Heart right ventricle (tissue), 16 donors: Measurements from ENCODE around the gene PARD3. TPM values are rescaled to one million over a fixed set of nuclear protein-coding genes. Genes with fewer than 3 reads are reported as not detected.

ENCODE experiments used
- ATAC-seq, 8 donors: fragments of 200-7000 bp; cut with Tn5 transposase; one replicate each; pipeline ENCODE4 v1.9.1; 2020; ENCODE audit warnings: mild to moderate bottlenecking in 8 of 8, moderate library complexity in 8 of 8, moderate number of reproducible peaks in 1 of 8
- DNase-seq, 2 donors: peaks; one replicate each; pipeline ENCODE4 v3.0.0-alpha.2; 2020
- H3K27ac ChIP-seq, 10 donors: fragments of 200-600 bp; sonication (generic) in 2 of 10; one replicate each; pipeline versions ENCODE4 v1.5.0 to v1.8.0; 2020 to 2022; ENCODE audit warnings: mild to moderate bottlenecking in 3 of 10
- H3K27me3 ChIP-seq, 7 donors: fragments of 200-600 bp; one replicate each; pipeline ENCODE4 v1.8.0; 2021 to 2022; ENCODE audit warnings: mild to moderate bottlenecking in 2 of 7
- H3K36me3 ChIP-seq, 9 donors: fragments of 200-600 bp; sonication (generic) in 1 of 9; one replicate each; pipeline versions ENCODE4 v1.5.0 to v1.8.0; 2020 to 2022; ENCODE audit warnings: mild to moderate bottlenecking in 2 of 9
- H3K4me1 ChIP-seq, 9 donors: fragments of 200-600 bp; sonication (generic) in 1 of 9; one replicate each; pipeline versions ENCODE4 v1.5.0 to v1.8.0; 2020 to 2022; ENCODE audit warnings: mild to moderate bottlenecking in 4 of 9
- H3K4me3 ChIP-seq, 10 donors: fragments of 200-600 bp; sonication (generic) in 2 of 10; one replicate each; pipeline versions ENCODE4 v1.5.0 to v1.8.0; 2020 to 2022; ENCODE audit warnings: mild to moderate bottlenecking in 7 of 10, moderate library complexity in 2 of 10
- H3K9me3 ChIP-seq, 11 donors: fragments of 200-600 bp in 10 of 11; sonication (generic) in 2 of 11; one replicate each; pipeline versions ENCODE4 v1.5.0 to v1.8.0; 2013 to 2022; ENCODE audit warnings: mild to moderate bottlenecking in 2 of 11, control low read depth in 1 of 11, moderate library complexity in 1 of 11
- CTCF ChIP-seq, 9 donors: fragments of 200-600 bp; sonication (generic) in 2 of 9; IDR thresholded peaks; one replicate each; pipeline versions ENCODE4 v1.5.0 to v1.8.0; 2021 to 2022; ENCODE audit warnings: antibody characterized with exemption in 9 of 9, mild to moderate bottlenecking in 5 of 9, moderate library complexity in 1 of 9
- WGBS, 2 donors: extraction: QIAGEN DNeasy Blood & Tissue Kit; methylation state at CpG; one replicate each; pipeline ENCODE4 v1.1.7; 2013; ENCODE audit warnings: inconsistent platforms in 1 of 2; 5-methylcytosine and 5-hydroxymethylcytosine counted together
- intact Hi-C, 10 donors: fragments of 100-400 bp; cut with DNase I; formaldehyde crosslinking; loops; one replicate each; pipeline versions ENCODE4 v1.11.1 to v1.14.2; 2022
- polyA plus RNA-seq, 2 donors: library from polyadenylated mRNA; stranded (reverse); fragments of 200-250 nt; gene quantifications; one replicate each; pipeline ENCODE4 v1.2.3, GENCODE V29; 2013
- total RNA-seq, 10 donors: library from RNA; stranded (reverse); fragmentation: NEBNext Ultra II Directional in 3 of 10; extraction: Animal tissue kit (Norgen Biotek cat#: 25700) in 3 of 10; gene quantifications; one replicate each; pipeline versions ENCODE4 v1.2.1 to v1.2.4, GENCODE V29; 2021 to 2023
- donor health status: Arrhythmogenic right ventricular cardiomyopathy.
- donor health status: ischemic (EF 13 %, LVEDD 7.1; RV severe dilation, severe dysfunction).
- donor health status: healthy with polysubstance abuse.
- donor health status: DM: no; HTN: yes; CAD: no.
- donor health status: DM: no; HTN: no; CAD: no.
- donor health status: ischemic (EF 25% LVEDD 6.9; RV normal size, moderate dysfunction).
- donor health status: ischemic (EF 25% LVEDD 5.7; RV mildly dilated, moderate dysfunction).
- donor health status: healthy.
- donor health status: DM: yes; HTN: yes; CAD: no.
- donor health status: Ischemic cardiomyopathy.
- donor health status: ischemic (EF 35%, LVEDD 5.7; RV mildly dilated, moderate dysfunction).
- donor health status: nonischemic (EF 11% LVEDD 7.7; RV severe dilation, severe dysfunction).
- donor health status: DM: yes; HTN: yes; CAD: no.
- donor health status: PGD.
- donor health status: ischemic (EF 29% LVEDD 5.4; RV normal size, mild dysfunction).
- donor health status: nonischemic (EF 23%, LVEDD 6.1; RV moderate dilation, normal function).

Gene PARD3
- total and polyA plus RNA-seq, 12 donors: 19.7 to 41.8 (median 34.2) TPM

GRCh38 chr10:34644224-34644623 lies 170.9 kb downstream of the PARD3 start:
- no peaks in the 10 kb centered on the region for H3K27me3 ChIP-seq
- no peaks in the 10 kb centered on the region for H3K36me3 ChIP-seq
- H3K4me3 ChIP-seq: no peak overlapping the region
- DNase-seq (peak in 1 of 2 donors; percentile 37), ATAC-seq (peak in 5 of 8 donors; percentile 29 to 60 (median 46))
- no peak for TF ChIP-seq CTCF (IDR thresholded peaks at IDR 0.05)
- 31 to 39% methylated on average over 3 of the region's 3 CpGs for WGBS, 2 donors
- intact Hi-C loops: no loop called here
- H3K27ac ChIP-seq: peak overlapping the region in 1 of 10 donors; percentile 36
- H3K9me3 ChIP-seq: no peaks in the 10 kb centered on the region
- H3K4me1 ChIP-seq: peaks cover 0 to 49% (median 29%) of the 10 kb centered on the region in 9 donors

- Histone ChIP-seq H3K36me3 (no peaks in the 10 kb centered on the region), H3K27ac (no peak overlapping the region), H3K27me3 (no peaks in the 10 kb centered on the region), H3K4me3 (no peak overlapping the region), H3K9me3 (no peaks in the 10 kb centered on the region), H3K4me1 (peaks cover 0 to 53% (median 31%) of the 10 kb centered on the region in 9 donors)
- intact Hi-C loops: no loop called here
- ATAC-seq (no peak), DNase-seq (no peak)
- 87 to 99% methylated on average over 5 of the region's 5 CpGs for WGBS, 2 donors
- no peak for TF ChIP-seq CTCF (IDR thresholded peaks at IDR 0.05)
Measured at GRCh38 chr10:34643620-34644019, 171.5 kb downstream of the PARD3 start.

- TF ChIP-seq CTCF (IDR thresholded peaks at IDR 0.05): no peak
- Histone ChIP-seq H3K36me3 (no peaks in the 10 kb centered on the region), H3K27ac (no peak overlapping the region), H3K4me1 (peaks cover 3 to 53% (median 38%) of the 10 kb centered on the region in 9 donors), H3K4me3 (no peak overlapping the region), H3K9me3 (no peaks in the 10 kb centered on the region), H3K27me3 (no peaks in the 10 kb centered on the region)
- intact Hi-C loops: no loop called here
- WGBS, 2 donors: 88% methylated on average over 12 of the region's 12 CpGs
- DNase-seq (no peak), ATAC-seq (peak in 5 of 8 donors; percentile 4 to 28 (median 23))
Measured at GRCh38 chr10:34641913-34642558, 173.1 kb downstream of the PARD3 start.

- Histone ChIP-seq H3K36me3 (no peaks in the 10 kb centered on the region), H3K27me3 (no peaks in the 10 kb centered on the region), H3K4me3 (no peak overlapping the region), H3K9me3 (no peaks in the 10 kb centered on the region), H3K4me1 (peaks cover 3 to 49% (median 32%) of the 10 kb centered on the region in 9 donors), H3K27ac (no peak overlapping the region)
- WGBS, 2 donors: 93 to 94% methylated on average over 18 of the region's 18 CpGs
- DNase-seq (no peak), ATAC-seq (peak in 2 of 8 donors; percentile 3 to 19)
- TF ChIP-seq CTCF (IDR thresholded peaks at IDR 0.05): no peak
- intact Hi-C loops: no loop called here
Measured at GRCh38 chr10:34641147-34641912, 173.8 kb downstream of the PARD3 start.
